K562 (cell line): ENCODE measurements around the gene EN2.

Experiments used
- EP300 ChIP-seq: IDR thresholded peaks from 2 replicates; pipeline ENCODE4 v1.6.1; 2012; ENCODE audit warnings: low read length, improper control_type of control experiment
- EZH2 ChIP-seq: IDR thresholded peaks from 2 replicates; pipeline ENCODE4 v1.6.1; 2012; ENCODE audit warnings: low read depth, mild to moderate bottlenecking, inconsistent platforms, low read length, borderline replicate concordance
- FOSL1 ChIP-seq: fragments of 200-800 bp; sonication (Bioruptor generic); conservative IDR thresholded peaks from 2 replicates; pipeline ENCODE4 v1.6.1; 2016; ENCODE audit warnings: missing genetic modification characterization, missing compliant biosample characterization
- MAFG ChIP-seq: fragments of 450-650 bp; conservative IDR thresholded peaks from 2 replicates; pipeline ENCODE4 v1.6.1; 2016; ENCODE audit warnings: missing genetic modification characterization, missing compliant biosample characterization
- ZBTB34 ChIP-seq: fragments of 250-450 bp; sonication (Bioruptor Pico); IDR thresholded peaks from 2 replicates; pipeline ENCODE4 v1.8.0; 2021; ENCODE audit warnings: mild to moderate bottlenecking, moderate library complexity

DNA sequence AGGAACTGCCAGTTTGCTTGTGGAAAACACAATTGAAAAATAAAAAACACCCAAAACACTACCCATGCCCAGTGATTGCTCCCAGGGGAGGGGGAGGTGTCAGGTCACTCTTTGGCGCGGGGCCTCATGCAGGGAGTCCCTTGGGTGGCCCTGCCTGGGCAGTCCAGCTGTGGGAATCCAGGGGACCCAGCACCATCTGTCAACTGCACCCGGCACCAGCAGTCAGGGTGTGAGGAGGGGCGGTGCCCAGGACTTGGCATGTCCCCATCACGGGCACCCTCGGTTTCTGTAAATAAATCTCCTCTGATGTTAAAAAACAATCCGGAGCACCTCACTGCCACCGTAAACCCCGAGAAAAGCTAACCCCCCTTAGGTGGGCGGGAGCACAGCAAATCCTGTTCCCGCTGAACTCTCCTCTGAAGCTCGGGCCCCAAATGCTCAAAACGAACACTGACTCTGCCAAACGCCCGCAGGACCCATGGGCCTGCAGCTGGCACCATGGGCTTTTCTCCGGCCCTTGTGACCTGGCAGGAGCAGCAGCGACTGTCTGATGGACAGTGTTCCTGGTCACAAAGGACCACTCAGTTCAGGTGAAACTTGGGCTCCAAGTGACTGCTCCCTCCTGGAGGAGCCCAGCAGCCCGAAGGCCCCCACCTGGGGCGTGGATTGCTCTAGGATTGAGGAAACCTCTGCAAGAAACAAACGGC lies 18.5 kb upstream of the EN2 start:
- TF ChIP-seq MAFG (tag) = no peak
- no peak for TF ChIP-seq EP300
- no peak for TF ChIP-seq EZH2
- no peak for TF ChIP-seq ZBTB34 (CRISPR knock-in tag)
- no peak for TF ChIP-seq FOSL1 (tag)
